ENCODE results near the gene AIP. TPM values are rescaled to one million over a fixed set of nuclear protein-coding genes. Genes with fewer than 3 reads are reported as not detected.
A peak's percentile ranks its signal among the peaks of the same experiment; 100 is the strongest.
"Not testable (repeated sequence)": the region's sequence is repeated elsewhere in the genome, so short reads cannot be mapped to it uniquely, and the experiment has no call there.

The AIP gene
- total RNA-seq, 1 donor from 2014 or later: 42.8 TPM

- no peak for DNase-seq
These were observed 33.5 kb upstream of the AIP start for GRCh38 chr11:67449116-67449844.

GRCh38 chr11:67450796-67451657, 31.8 kb upstream of the AIP start:
- DNase-seq: no peak

GRCh38 chr11:67451658-67451976, 31.2 kb upstream of the AIP start:
- no peak for DNase-seq

- DNase-seq: no peak
These were observed 30.5 kb upstream of the AIP start, which contains the start of gene GPR152 for GRCh38 chr11:67452141-67452952. TSS of gene GPR152 (minus strand) at chr11:67452729. CDS start at chr11:67452724, 5 bp downstream.

DNA sequence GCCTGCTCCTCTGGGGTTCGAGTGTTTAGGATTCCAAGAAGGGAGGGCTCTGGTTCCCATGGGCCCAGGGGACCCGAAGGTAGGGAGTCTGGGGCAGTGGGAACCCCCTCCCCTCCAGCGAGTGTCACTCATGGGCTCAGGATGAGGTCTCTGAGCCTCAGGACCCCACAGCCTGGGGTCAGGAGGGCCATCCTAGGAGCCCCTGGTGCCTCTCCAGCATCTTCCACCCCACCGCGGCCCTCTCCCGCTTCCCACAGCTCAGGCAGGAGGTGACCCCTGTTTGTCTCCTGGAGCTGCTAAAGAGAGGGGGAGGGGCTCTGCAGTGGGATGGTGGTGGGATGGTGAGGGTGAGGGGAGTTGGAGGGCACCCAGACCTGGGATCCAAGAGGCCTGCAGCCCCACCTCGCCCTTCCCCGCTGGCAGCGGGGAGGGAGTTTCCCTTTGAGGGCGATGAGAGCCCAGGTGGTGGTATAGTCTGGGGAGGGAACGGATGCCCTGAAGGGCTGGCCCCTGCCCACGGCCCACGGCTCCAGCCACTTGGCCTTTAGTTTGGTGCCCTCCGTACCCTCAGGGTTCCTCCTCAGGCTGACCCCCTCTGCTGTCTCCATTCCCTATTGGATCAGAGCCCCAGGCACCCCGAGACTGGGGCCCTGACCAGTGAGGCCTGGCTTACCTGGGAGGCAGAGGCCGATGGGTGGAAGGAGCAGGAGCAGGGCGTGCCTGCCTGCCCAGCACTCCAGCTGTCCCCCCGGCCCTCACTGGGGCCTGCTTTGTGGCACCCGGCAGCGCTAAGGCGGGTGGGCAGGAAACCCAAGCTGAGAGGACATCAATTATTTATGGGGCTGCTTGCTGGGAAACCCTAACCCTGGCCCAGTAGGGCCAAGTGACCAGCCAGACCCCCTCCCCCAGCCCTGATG, 28.8 kb upstream of the AIP start:
- no peak for DNase-seq

DNA sequence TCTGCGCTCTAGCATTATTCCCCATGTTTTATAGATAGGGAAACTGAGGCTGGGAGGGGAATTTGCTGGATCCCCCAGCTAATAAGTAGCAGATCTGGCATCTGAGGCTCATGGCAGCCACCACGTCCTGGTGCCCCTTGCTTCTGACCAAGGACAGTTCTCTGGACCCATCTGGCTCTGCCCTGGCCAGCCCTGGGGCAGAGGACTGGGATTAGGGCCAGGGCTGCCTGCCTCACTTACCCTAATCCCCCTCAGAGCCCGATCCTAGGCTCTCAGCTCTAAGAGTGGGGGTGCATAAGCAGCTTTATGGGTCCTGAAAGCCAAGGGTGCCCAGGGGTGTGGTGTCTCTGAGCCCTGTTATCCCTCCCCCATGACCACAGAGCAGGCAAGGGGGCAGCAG, 27.8 kb upstream of the AIP start, which contains the start of gene CABP4:
Gene CABP4, plus strand, starts transcription at position 301 of the 400 bp plus-strand sequence. Its CDS starts 70 bp downstream, at position 371.
- no peak for DNase-seq

GRCh38 chr11:67456068-67456705, 26.6 kb upstream of the AIP start:
- no peak for DNase-seq

DNA sequence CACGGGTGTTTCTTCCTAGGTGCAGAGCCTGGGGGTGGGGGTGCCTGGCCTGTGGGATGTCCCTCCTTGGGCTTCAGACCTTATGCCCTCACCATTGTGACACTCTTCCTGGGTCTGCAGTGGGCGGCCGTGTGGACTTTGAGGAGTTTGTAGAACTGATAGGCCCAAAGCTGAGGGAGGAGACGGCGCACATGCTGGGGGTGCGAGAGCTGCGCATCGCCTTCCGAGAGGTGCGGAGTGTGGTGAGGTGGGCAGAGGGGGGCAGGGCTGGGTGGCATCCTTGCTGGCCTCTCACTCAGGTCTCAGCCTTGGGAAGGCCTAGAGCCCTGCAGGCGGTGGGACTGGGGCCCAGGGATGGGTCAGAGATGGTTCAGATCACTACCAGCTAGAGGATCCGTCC, 25.4 kb upstream of the AIP start:
- no peak for DNase-seq

DNA sequence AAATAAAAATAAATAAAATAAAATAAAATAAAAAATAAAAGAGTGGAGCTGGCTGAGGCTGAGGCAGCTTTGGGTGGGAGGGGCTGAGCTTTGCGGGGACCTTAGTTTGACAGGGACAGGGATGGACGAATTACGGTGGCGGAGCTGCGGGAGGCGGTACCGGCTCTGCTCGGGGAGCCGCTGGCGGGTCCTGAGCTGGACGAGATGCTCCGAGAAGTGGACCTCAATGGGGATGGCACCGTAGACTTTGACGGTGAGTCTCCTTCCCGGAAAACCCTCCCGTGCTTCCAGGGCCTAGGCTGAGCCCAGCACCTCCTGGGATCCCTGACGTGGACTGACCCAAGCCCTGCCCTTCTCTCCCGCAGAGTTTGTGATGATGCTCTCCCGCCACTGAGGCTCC, 24.6 kb upstream of the AIP start:
- no peak for DNase-seq

DNA sequence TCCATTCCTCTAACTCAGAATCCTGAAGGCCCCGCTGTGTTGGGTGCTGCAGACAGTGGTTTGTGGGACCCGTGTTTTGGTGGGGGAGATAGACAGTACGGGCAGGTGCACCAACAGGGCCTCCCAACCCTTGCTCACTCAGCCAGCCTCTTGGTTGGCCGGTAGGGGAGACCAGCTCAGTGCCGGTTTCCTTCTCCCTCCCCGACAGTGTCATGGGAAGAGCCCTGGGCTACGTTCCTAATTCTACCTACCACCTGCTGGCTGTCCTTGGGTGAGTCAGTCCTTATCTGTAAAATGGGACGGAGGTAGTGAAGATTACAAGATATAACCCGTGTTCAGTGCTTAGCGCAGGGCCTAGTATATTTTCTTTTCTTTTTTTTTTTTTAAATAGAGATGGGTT, 19.6 kb upstream of the AIP start:
- DNase-seq: no peak

GRCh38 chr11:67463680-67464410, 19.0 kb upstream of the AIP start:
- DNase-seq: no peak

DNA sequence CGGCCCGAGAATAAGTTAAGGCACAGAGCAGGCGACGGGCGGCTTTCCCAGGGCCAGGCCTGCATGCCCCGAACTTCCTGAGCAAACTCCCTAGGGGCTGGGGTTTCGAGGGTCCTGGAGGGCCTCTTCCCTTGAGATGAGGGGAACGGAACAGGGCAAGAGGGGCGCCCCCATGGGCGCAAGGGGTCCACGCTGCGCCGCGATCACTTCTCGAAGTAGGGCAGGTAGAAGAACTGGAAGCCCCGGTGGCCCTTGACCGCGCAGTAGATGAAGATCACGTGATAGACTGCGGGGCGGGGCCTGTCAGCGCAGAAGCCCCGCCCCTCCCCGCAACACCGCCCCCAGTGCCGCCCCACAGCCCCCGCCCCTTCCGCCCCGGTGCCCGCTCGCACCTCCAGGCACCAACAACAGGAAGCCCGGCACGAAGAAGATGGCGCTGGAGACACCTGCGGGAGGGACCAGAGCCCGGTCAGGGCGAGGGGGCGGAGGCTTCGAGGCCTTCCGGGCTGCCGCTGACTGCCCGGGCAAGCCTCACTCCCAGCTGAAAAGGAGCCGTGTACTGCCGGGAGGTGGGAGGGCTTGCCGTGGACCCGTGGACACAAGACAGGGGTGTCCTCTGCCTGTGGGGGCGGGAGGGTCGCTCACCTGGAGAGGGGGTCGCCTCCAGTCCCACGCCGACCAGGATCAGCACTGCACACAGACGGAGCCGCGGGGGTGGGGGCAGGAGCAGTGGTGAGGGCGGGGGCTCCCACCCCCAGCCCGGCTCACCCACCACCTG, 18.2 kb upstream of the AIP start:
- peak; percentile 34 for DNase-seq

GRCh38 chr11:67465189-67465510, 17.7 kb upstream of the AIP start:
- DNase-seq: no peak

GRCh38 chr11:67465530-67465929, 17.3 kb upstream of the AIP start:
- not testable (repeated sequence) for DNase-seq

DNA sequence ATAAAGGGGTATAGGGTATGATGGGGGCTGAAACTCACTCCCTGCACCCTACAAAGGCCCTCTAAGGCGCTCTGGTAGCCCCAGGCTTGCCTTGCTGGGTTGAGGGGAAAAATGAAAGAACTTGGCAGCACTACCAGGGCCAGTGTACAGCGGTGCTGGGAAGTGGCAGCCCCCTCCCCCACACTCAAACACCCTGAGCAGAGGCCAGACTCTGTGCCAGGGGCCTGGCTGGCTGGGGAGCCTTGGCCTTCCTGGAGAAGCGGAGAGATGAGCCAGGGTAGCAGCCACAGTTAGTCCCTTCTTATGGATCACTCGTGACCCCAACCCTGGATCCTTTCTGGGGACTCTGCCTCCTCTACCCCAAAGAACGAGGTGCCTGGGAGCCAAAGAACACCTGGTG, 16.5 kb upstream of the AIP start:
- no peak for DNase-seq

- no peak for DNase-seq
These were observed 15.7 kb upstream of the AIP start for GRCh38 chr11:67466962-67467771.

DNA sequence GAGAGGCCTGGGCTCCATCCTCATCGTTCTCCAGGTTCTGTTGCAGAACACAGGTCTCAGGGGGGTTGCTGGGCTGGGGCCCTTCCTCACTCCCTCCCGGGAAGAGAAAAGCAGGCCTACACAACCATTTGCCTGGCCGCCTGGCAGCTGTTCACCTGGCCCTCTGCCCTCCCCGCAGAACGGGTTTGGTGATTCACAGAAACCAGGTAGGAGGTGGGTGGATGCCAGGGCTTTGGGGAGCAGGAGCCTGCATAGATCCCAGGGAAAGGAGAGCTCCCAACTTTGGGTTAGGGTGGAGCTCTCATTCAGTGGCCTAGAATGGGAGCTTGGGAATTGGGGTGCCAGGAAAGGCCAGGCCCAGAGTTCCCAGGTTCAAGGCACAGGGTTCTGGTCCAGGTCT, 14.8 kb upstream of the AIP start:
- no peak for DNase-seq

- DNase-seq: no peak
These were observed 14.4 kb upstream of the AIP start for GRCh38 chr11:67468456-67468758.

Measured in skin of body (tissue), 2 donors.